Measurements from ENCODE around the gene IFITM10.

- TF ChIP-seq HCFC1 (IDR thresholded peaks at IDR 0.05; ENCODE audit: low read depth, low read length) (no peak), SMARCB1 (IDR thresholded peaks at IDR 0.05; ENCODE audit: insufficient read length, low read depth) (no peak), DPF2 (IDR thresholded peaks at IDR 0.05) (no peak)
- TF ChIP-seq, protein P1, sequence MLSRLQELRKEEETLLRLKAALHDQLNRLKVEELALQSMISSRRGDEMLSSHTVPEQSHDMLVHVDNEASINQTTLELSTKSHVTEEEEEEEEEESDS (CRISPR knock-in tag; IDR thresholded peaks at IDR 0.05): no peak
Measured at GRCh38 chr11:1728931-1729691, 21.3 kb downstream of the IFITM10 start.

Data from K562 (cell line).